HG03432 (cell line): ENCODE data around the gene LPAR1.
"Not testable (repeated sequence)": the region's sequence is repeated elsewhere in the genome, so short reads cannot be mapped to it uniquely, and the experiment has no call there.

Experiments used
- ATAC-seq: cut with Tn5 transposase; IDR thresholded peaks from one replicate; pipeline ENCODE4 v1.9.1; 2021; ENCODE audit warnings: mild to moderate bottlenecking, moderate library complexity; ENCODE audit not compliant: unreplicated experiment

LPAR1 gene, protein sequence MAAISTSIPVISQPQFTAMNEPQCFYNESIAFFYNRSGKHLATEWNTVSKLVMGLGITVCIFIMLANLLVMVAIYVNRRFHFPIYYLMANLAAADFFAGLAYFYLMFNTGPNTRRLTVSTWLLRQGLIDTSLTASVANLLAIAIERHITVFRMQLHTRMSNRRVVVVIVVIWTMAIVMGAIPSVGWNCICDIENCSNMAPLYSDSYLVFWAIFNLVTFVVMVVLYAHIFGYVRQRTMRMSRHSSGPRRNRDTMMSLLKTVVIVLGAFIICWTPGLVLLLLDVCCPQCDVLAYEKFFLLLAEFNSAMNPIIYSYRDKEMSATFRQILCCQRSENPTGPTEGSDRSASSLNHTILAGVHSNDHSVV

DNA sequence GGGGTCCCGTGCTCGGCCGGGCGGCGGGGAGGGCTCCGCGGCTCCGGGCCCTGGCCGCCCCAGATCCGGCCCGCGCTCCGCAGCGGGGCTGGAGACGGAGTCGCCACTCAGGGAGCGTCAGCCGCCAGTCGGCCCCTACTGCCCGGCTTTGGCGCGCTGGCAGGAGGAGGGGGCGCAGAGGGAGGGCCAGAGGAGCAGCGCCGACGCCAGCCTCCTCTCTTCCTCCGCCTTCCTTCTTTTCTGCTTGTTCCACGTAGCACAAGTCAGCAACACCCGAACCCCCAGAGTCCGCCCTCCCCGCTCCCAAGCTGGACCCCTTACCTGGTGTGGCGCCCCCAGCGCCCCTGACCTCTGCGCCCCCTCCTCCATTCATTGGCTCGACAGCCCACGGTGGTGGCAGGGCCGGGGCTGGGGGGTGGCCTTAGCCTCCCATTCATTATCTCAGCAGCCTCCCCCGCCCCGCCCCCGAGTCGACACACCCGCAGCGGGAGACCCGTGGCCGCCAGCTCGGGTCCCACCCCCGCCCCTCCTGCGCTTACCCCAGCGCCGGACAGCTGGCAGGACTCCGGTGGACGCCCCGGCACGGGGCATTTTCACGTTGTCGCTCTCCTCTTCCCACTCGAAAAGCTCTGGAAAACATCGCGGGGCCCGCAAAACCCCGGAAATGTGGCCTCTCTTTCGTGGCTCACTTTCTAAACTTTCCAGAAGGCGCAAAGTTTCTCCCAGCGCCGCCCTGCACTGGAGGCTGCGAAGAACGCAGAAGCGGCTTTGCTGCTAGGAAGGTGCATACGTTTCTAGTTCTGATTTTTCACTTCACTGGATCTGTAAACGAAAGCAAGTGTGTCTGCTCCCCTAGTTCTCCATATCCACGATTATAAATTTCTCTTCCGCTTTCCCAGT is at the start of gene LPAR1:
LPAR1 (minus strand) TSS at position 140 of the 900 bp plus-strand sequence. CDS start 66,353 bp downstream, outside the sequence.
- ATAC-seq, result no peak

DNA sequence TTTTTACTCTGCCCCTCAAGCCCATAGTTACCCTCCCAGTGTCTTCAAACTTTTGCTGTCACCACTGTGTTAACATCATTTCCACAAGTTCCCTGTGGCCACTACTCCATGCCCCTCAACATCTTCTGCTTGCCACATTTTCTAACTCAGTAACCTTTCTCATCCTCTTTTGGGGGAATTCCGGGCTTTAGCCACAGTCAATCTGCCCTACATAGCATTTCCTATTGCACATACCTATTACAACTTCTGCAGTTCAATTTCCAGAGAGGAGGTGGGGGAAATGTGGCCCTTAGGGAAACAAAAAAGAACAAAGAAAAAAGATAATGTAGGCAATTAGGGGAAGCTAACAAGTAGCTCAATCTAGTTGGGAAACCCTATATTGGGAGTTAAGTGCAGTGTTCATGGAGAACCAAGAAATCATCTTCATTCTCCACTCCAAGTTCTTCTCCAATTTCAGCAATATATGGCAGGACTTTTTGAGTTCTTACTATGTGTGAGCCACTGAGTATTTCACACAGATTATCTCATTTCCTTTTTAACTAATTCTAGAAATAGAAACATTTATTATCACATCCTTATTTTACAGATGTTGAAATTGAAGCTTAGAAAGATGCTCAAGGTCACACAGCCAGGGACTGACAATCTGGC is 40.2 kb upstream of the LPAR1 start:
- peak; percentile 74 for ATAC-seq

DNA sequence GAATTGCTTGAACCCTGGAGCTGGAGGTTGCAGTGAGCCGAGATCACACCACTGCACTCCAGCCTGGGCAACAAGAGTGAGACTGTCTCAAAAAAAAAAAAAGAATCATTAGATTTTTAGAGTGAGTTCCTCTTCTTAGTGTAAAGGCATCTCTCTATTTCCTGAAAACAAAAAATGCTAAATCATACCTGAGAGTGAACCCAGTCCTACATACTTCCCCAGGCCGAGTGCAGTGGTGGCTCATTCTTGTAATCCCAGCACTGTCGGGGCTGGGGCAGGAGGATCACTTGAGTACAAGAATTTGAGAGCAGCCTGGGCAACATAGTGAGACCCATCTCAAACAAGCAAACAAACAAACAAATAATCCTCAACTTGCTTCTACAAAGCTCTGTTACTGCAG is 38.2 kb upstream of the LPAR1 start:
- ATAC-seq, result no peak

DNA sequence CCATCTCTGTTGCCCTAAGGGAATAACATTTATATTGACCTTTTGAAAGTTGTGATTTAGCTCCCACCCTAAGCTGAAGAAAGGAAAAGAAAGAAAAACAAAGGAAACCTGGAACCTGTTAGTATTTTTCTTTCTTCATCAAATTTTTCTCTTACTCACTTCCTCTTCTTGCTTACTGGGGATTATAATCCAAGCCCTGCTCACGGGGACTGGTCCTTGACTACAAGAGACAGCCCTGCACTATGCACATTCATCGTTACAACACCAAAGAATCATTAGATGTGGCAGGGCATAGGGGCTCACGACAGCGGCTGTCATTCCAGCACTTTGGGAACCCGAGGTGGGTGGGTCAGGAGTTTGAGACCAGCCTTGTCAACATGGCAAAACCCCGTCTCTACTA is 37.8 kb upstream of the LPAR1 start:
- no peak for ATAC-seq

DNA sequence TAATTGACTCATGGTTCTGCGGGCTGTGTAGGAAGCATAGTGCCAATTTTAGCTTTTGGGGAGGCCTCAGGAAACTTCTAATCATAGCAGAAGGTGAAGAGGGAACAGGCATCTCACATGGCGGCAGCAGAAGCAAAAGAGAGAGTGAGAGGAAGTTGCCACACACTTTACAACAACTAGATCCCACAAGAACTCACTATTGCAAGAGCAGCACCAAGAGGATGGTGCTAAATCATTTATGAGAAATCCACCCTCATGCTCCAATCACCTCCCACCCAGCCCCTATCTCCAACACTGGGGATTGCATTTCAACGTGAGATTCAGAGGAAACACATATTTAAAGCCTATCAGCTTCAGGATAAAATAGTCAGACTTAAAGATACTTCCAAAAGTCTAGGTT is 36.1 kb upstream of the LPAR1 start:
- ATAC-seq, result no peak

DNA sequence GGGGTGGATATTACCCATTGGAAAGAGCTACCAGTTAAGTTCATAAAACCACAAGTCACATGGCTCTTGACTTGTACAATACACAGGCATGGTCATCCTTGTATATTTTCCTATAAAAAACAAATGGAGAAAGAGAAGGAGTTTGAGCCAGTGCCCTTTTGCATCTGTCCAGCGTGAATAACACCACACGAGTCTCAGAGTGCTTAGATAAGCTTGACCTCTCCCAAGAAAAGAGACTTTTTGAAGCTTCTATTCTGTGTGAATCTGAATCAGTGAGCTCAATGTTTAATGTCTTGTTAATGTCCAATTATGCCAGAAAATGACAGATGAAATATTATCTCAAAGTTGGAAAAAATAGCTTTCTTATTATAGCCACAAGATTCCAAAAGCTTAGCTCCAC is 30.9 kb upstream of the LPAR1 start:
- ATAC-seq, result no peak

DNA sequence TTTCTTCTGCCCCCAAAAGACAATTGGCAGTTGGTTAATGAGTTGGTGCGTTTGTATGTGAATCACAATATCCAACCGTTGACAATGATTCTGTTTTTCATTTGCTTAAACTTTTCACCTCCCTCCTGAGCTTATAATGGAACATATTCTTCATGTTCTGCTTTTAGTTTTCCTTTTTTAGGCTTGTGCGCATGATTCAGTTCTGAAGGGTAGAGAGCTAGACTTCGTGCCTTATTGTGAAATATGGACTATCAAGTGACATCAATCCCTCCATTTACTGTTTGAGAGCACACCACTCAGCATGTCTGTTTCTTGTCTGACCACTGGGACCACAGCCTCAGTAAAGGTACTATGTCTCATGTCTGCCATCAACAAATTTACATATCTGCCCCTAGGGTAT is 30.5 kb upstream of the LPAR1 start:
- ATAC-seq, result no peak

DNA sequence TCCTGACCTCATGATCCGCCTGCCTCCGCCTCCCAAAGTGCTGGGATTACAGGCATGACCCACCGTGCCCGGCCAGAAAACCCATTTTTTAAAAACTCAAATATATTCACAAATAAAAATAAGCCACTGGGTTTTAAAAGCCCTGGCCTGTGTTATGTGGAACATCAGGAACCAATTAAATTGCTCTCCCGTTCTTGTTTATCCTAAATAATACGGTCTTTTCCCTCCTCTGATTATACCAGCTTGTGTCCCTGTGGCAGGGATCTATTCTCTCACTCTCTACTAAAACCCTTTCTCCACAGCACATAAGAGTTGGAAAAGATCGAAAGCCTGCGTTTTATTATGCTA is 30.1 kb upstream of the LPAR1 start:
- no peak for ATAC-seq

DNA sequence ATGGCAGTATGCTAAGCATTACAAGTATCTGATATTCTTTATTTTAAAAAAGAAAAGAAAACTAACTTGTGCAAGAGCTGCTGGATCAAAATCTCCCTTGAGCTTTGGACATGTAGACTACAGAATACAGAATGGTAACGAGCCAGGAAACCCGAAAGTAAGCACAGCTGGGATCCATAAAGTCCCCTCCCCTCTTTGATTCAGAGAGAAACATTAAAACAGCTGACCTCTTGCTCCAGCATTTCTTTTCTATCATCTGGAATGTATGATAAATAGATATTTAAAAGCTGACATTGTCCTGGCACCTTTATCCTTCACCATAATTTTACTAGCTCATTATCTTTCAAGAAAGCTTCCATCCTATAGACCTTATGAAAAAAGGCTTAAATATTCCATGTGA is 28.2 kb upstream of the LPAR1 start:
- ATAC-seq, result no peak

DNA sequence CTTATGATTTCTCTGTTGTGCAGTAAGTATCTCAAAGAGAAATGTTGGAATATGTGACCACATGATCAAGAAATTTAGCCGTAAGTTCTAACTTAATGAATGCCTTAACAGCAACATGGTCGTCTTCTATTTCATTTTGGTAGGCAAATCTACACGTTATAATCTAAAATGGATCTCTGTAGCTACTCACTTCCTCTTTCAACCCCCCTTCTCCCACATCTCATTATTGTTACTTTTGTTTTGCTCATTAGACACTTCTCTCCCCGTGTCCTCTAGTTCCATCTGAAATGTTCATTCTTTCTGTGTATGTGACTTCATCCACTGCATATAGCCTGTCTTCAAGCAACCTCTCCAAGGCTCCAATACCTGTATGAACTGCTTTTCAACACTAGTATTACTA is 27.1 kb upstream of the LPAR1 start:
- no peak for ATAC-seq

DNA sequence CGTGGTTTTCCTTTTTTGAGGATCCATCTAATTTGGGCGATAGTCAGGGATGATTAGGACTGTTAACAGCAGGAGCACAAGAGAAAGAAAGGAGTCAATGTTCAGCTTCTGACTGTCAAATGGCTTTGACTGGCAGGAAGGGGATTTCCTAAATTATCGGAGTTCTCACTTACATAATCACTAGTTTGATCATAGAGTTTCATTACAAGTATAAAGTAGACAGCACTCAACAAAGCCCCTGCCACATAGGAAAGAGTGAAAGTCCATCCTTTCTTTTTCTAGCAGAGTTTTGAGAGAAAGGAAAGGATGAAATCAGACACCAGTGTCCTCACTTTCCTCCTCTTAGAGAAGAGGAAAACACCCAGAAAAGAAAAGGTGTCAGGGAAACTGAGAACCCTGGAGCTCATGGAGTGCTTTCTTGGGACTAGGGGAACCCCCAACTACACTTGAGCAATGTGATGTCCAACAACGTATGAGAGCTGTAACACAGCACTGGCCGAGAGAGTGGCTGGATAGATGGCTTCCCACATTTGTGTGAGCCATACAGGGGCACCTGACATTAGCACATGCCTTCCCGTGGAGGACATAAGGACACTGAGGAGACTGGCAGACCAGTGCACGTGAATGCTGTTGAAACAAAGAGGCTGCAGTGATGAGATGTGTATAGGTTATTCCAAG is 26.0 kb upstream of the LPAR1 start:
- no peak for ATAC-seq

DNA sequence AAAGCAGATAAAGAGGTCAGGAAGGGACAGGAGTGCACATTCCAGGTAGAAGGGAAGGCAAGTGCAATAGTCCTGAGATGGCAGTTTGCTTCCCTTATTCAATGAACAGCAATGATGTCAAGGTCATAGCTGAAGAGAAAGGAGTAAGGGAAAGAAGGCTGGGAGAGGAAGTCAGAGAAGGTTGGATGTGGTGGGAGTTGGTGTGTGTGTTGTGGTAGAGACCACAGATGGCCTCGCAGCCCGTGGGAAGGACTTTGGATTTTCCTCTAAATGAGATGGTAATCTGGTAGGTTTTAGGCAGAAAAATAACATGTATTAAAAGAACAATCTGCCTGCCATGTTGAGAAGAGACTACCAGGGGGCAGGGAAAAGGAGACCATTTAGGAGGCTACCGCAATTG is 25.1 kb upstream of the LPAR1 start:
- ATAC-seq, result no peak

DNA sequence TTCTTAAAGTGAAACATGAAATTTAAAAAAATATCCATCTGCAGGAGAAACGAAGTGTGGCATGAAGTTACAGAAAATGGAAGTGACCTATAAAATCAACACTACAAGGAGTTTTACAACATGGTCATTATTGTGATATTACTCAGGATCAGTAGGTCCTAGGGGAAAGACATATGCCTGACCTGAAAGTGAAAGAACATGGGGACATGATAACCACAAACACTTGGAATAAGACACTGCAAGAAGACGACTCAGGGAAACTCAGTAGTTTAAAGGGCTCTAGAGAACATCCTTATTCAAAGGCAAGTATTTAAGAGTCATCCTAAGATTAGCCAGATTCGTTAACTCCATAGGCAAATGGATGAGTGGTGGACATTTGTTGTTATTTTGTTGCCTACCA is 19.9 kb upstream of the LPAR1 start:
- no peak for ATAC-seq

DNA sequence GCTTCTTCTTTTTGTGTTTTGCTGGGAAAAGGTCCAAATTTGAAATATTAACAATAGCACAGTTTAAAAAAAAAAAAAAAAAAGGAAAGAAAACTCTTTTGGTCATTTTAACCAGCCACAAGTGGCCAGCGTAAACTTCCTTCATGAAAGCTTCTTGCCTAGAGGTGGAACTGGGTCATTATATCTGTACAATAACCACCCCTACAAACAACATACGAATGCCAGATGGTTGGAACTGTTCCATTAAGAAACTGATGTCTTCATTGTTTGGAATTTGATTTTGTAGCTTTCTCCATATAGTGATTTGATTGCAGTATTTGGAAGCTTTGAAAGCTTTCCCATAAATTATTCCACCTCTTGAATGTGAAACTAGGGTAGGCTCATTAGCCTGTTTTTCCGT is 18.3 kb upstream of the LPAR1 start:
- no peak for ATAC-seq

DNA sequence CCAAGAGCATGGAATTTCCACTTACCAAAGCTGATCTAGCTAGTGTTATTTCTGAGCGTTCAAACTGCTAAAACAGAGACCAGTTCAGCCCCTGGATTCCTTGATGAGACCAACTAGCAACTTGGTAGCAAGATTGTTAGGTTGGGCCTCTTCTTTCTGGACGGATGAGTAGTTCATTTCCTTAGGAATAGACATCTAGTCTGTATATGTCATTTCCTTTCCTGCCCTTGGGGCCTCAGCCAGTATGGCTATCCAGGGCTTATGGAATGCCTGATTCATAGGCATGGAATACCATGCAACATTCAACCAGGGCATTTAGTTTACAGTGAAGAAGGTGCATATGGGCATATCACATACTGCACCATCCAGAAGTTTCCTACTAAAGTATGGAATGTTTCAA is 14.5 kb upstream of the LPAR1 start:
- ATAC-seq, result no peak

DNA sequence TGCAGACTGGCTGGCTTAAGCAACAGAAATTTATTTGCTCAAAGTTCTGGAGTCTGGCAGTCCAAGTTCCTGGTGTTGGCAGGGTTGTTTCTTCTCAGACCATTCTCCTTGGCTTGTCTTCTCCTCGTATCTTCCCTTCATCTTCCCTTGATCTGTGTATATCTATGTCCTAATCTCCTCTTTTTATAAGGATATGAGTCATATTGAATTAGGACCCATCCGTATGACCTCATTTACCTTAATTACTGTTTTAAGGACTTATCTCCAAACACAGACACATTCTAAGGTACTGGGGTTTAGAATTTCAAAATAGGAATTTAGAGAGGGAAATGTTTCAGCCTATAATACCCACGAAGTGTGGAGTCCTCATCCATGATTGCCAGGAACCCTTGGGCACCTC is 13.1 kb upstream of the LPAR1 start:
- no peak for ATAC-seq

DNA sequence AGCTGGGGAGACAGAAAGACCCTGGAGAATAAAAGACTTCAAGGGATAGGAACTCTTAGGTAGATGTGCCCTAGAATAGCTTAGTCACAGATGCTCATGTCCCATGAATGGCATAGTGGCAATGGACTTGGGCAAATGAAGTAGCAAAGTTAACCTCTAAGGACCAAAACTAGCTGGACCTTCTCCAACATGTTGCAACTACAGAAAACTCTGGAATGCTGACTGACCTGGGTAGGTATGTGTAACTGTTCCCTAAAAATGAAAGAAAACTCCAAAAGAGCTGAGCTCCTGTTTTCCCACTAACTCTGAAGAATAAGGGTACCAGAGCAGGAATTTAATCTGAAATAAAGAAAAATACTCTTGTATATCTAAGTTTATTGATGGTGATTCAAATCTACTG is 12.5 kb upstream of the LPAR1 start:
- no peak for ATAC-seq

DNA sequence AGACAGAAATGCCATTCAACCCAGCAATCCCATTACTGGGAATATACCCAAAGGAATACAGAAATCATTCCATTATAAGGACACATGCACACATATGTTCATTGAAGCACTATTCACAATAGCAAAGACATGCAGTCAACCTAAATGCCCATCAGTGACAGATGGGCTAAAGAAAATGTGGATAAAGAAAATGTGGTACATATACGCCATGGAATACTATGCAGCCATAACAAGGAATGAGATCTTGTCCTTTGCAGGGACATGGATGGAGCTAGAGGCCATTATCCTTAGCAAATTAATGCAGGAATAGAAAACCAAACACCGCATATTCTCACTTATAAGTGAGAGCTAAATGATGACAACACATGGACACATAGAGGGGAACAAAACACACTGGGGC is 9.0 kb upstream of the LPAR1 start:
- not testable (repeated sequence) for ATAC-seq

DNA sequence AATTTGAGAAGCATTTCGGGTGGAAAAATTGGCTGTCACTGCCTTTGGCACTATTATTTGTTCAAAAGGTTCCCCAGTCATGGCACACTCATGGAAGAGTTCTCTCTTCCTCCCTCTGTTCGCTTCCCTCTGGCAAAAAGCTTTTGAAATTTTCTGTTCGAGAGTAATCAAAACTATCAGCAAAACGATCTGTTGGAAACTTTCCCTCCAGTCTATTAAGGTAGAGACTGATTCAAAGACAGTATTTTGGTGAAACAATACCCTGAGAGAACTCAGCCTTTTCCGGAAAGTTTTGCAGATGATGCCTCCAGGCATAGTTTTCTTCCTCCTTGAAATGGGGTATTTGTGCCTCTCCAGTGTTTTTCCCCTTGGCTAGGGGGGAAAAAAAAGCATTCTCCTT is 3.6 kb upstream of the LPAR1 start:
- ATAC-seq, result no peak

DNA sequence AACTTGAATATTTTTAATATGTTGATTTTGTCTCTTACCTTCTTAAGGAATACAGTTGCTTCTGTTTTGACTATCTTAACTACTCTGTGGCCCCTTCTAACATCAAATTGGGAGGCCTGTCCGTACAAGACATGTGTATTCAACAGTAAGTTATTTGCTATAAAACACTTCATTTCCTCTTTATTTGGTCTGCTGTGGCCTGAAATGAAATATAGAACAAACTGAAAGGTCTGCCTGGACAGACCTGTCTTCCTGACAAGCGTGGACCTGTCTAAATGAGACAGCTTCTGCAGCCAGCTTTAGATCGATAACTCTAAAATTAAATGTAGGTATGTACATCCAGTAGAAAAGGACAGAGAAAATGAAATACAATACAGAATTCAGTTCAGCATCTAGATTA is 2.2 kb upstream of the LPAR1 start:
- ATAC-seq, result no peak

DNA sequence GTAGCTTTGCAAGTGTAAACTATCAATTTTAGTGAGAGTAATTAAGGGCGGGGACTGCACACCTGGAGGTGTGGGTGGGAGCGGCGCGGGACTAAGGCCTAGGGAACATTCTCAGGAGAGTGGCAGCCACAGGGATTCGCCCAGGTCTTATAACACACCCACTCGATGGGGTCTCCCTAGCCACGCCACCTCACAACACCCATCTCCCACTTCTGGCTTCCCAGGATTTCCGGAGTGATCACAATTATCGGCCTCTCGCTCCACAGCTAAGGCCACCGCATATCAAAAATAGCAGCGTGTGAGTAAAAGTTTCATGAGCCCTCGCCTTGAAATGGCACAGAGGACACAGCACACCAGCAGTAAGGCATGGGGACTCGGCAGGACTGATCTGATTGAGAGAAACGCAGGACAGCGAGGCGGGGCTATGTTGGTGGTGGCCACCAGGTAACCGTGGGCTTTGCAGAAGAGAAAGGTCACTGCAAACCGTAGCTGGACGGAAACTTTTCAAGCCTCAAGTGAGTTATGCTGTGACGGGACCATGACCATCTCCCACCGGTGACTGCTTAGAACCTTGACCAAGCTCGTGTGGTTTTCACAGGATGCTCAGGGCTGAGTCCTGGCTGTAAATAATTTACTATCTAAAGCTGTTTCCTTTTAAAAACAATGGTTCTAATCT is 1.1 kb upstream of the LPAR1 start:
- ATAC-seq, result no peak
